Measurements from ENCODE around the gene PSME4. TPM values are rescaled to one million over a fixed set of nuclear protein-coding genes. Genes with fewer than 3 reads are reported as not detected.

Gene PSME4
- total RNA-seq, 1 experiment from 2014 or later: 63.2 TPM

GRCh38 chr2:53881360-53881759, 89.4 kb downstream of the PSME4 start:
- ATAC-seq (no peak), DNase-seq (ENCODE audit: low read depth, low spot score) (no peak)
- BruUV-seq (replicated peaks): no TSS peak
- Histone ChIP-seq H3K9me3 (ENCODE audit: control insufficient read depth, insufficient read depth, low read depth, low read length) (no peaks in the 10 kb centered on the region), H3K27ac (ENCODE audit: low read length) (no peak overlapping the region), H3K4me3 (ENCODE audit: low read depth in 2 of 2, low read length in 2 of 2) (no peak overlapping the region), H3K27me3 (ENCODE audit: control insufficient read depth, insufficient read depth, low read length) (no peaks in the 10 kb centered on the region), H3K4me1 (ENCODE audit: control insufficient read depth, insufficient read depth, low read length) (no peaks in the 10 kb centered on the region), H3K36me3 (ENCODE audit: control insufficient read depth, insufficient read depth, low read length) (peaks cover 17% of the 10 kb centered on the region; the same call in 1 of the 2 replicates)
- in situ Hi-C loops (cut with HindIII; ENCODE audit: low pct_unique_long_range_greater_than_20kb, low sequenced_read_pairs): no loop called here
- CTCF ChIA-PET: no interaction called here
- intact Hi-C loops (cut with micrococcal nuclease; ENCODE audit: unreplicated experiment): no loop called here
- POLR2A ChIA-PET: no interaction called here
- no peak for TF ChIP-seq SIN3A (IDR thresholded peaks at IDR 0.05; ENCODE audit: borderline replicate concordance, insufficient read depth, low read depth, low read length)
- TF ChIP-seq CTCF (IDR thresholded peaks at IDR 0.05): no peak
- no peak for TF ChIP-seq REST (IDR thresholded peaks at IDR 0.05; ENCODE audit: insufficient read depth in 1 of 2, low read depth in 2 of 2, low read length in 1 of 2)
- no peak for TF ChIP-seq POLR2AphosphoS5 (IDR thresholded peaks at IDR 0.05; ENCODE audit: low read depth, low read length)
- no peak for TF ChIP-seq TCF7L2 (IDR thresholded peaks at IDR 0.05; ENCODE audit: low read depth, low read length)

- intact Hi-C loops (cut with micrococcal nuclease; ENCODE audit: unreplicated experiment) (no loop called here), in situ Hi-C loops (cut with HindIII; ENCODE audit: low pct_unique_long_range_greater_than_20kb, low sequenced_read_pairs) (no loop called here)
- DNase-seq (ENCODE audit: low read depth, low spot score) (no peak), ATAC-seq (no peak)
- Histone ChIP-seq H3K4me3 (ENCODE audit: low read depth in 2 of 2, low read length in 2 of 2) (no peak overlapping the region), H3K4me1 (ENCODE audit: control insufficient read depth, insufficient read depth, low read length) (no peaks in the 10 kb centered on the region), H3K9me3 (ENCODE audit: control insufficient read depth, insufficient read depth, low read depth, low read length) (no peaks in the 10 kb centered on the region), H3K27me3 (ENCODE audit: control insufficient read depth, insufficient read depth, low read length) (no peaks in the 10 kb centered on the region), H3K36me3 (ENCODE audit: control insufficient read depth, insufficient read depth, low read length) (peaks cover 16% of the 10 kb centered on the region; the same call in 1 of the 2 replicates), H3K27ac (ENCODE audit: low read length) (no peak overlapping the region)
- ChIA-PET CTCF (no interaction called here), POLR2A (no interaction called here)
- no peak for TF ChIP-seq REST (IDR thresholded peaks at IDR 0.05; ENCODE audit: insufficient read depth in 1 of 2, low read depth in 2 of 2, low read length in 1 of 2)
- no peak for TF ChIP-seq TCF7L2 (IDR thresholded peaks at IDR 0.05; ENCODE audit: low read depth, low read length)
- TF ChIP-seq SIN3A (IDR thresholded peaks at IDR 0.05; ENCODE audit: borderline replicate concordance, insufficient read depth, low read depth, low read length): no peak
- no peak for TF ChIP-seq POLR2AphosphoS5 (IDR thresholded peaks at IDR 0.05; ENCODE audit: low read depth, low read length)
- TF ChIP-seq CTCF (IDR thresholded peaks at IDR 0.05): no peak
- no TSS peak for BruUV-seq (replicated peaks)
Measured at GRCh38 chr2:53880756-53881155, 90.0 kb downstream of the PSME4 start.
